ENCODE data around the gene LSR.

DNA sequence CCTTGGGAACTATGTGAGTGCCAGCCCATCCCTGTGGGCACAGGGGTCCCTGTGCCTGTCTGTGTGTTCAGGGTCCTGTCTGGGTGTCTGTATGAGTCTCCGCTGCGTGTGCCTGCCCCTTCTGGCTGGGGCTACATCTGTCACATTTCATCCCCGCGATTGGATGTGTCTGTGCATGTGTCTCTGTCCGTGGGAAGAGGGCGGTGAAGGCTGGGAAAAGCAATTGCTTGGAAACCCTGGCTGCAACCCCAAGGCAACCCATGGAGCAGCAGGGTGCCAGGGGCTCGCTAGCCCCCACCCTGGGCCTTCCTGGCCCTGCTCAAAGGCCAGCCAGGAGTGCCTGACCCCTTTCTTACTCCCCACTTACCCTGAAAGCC is 44.5 kb downstream of the LSR start:
- TF ChIP-seq POLR2A (IDR thresholded peaks at IDR 0.05) (no peak), CTCF (IDR thresholded peaks at IDR 0.05) (no peak)

Measured in body of pancreas (tissue), 4 donors.